DOHH2 (cell line): ENCODE results near the gene TNIP2.

Experiments used
- CTCF ChIP-seq: fragments of 200-600 bp; sonication (generic); IDR thresholded peaks from one replicate; pipeline ENCODE4 v1.5.1; 2014; ENCODE audit warnings: antibody characterized with exemption, mild to moderate bottlenecking, low read depth, low read length; ENCODE audit not compliant: poor library complexity, severe bottlenecking
- EZH2phosphoT487 ChIP-seq: fragments of 200-600 bp; sonication (generic); IDR thresholded peaks from 2 replicates; pipeline ENCODE4 v1.6.1; 2017; ENCODE audit warnings: borderline replicate concordance, mild to moderate bottlenecking, antibody characterized with exemption, low read length, moderate library complexity, mixed read lengths

- TF ChIP-seq CTCF (no peak), EZH2phosphoT487 (no peak)
Measured at GRCh38 chr4:2700031-2700430, 56.1 kb downstream of the TNIP2 start.
